GM12891 (cell line): Measurements from ENCODE around the gene TAS2R41.

Source experiments
- POLR2A ChIP-seq: IDR thresholded peaks from 2 replicates; pipeline ENCODE4 v1.6.1; 2011; ENCODE audit warnings: low read depth, low read length, control low read depth
- POLR2AphosphoS5 ChIP-seq: IDR thresholded peaks from 2 replicates; pipeline ENCODE4 v1.6.1; 2011; ENCODE audit warnings: low read depth, low read length, control low read depth
- POU2F2 ChIP-seq: IDR thresholded peaks from 2 replicates; pipeline ENCODE4 v1.6.1; 2011; ENCODE audit warnings: low read depth, mild to moderate bottlenecking, control low read depth, low read length, moderate library complexity
- TAF1 ChIP-seq: IDR thresholded peaks from 2 replicates; pipeline ENCODE4 v1.6.1; 2011; ENCODE audit warnings: low read depth, low read length, control low read depth

DNA sequence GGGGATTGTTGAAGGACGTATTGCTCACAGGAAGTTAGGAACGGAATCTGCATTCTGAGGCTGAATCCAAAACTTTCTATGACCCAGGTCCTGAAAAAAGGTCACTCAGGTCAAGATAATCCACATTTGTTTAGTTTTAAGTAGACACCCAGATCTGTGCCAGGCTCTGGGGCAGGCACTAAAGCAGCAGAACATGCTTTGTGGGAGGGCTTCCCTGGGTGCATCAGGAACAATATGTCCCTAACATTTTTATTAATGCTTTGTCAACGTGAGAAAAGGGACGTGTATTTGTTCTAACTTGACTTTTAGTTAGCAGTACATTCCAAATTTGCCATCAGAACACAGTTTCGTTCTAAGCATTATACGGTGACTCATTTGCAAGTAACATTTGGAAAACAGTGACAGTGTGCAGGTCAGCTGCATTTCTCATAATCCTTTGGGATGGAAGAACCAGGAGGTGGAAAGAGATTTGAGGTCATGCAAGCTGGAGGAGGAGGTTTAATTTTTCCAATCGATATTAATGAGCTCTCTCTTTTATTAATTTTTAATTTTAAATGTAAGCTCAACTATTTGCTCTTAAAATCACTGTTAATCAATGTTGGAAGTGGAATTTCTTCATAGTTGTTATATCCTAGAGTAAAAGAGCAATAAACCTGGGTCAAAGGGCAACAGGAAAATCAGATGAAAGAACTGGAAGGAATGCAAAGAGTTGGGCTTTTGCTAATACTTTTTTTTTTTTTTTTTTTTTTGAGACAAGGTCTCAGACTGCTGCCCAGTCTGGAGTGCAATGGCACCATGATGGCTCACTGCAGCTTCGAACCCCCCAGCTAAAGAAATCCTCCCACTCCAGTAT lies 35.0 kb downstream of the TAS2R41 start:
- no peak for TF ChIP-seq POLR2A
- TF ChIP-seq POLR2AphosphoS5: no peak
- no peak for TF ChIP-seq TAF1
- TF ChIP-seq POU2F2: no peak
